GM21717 (cell line): ENCODE data around the gene RRP8.

ENCODE experiments used
- ATAC-seq: cut with Tn5 transposase; IDR thresholded peaks from one replicate; pipeline ENCODE4 v1.9.1; 2021; ENCODE audit warnings: mild to moderate bottlenecking, moderate library complexity; ENCODE audit not compliant: unreplicated experiment

Gene RRP8

DNA sequence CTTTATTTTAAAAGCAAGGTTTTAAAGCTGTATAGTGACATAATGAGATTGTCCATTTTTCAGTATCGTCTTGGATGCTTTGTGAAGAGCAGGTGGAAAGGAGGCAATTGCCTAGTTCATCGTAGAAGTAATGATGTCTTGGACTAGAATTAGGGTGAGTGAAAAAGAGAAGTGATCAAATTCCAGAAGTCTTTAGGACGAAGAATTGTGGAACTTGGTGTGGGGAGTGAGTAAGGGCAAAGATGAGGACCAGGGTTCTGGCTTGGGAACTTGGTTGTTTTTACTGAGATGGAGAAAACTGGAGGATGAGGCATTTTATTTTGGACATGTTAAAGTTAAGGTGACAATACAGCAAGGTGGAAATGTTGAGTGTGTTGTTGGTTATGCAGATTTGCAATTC, 1.4 kb upstream of the RRP8 start:
- no peak for ATAC-seq

DNA sequence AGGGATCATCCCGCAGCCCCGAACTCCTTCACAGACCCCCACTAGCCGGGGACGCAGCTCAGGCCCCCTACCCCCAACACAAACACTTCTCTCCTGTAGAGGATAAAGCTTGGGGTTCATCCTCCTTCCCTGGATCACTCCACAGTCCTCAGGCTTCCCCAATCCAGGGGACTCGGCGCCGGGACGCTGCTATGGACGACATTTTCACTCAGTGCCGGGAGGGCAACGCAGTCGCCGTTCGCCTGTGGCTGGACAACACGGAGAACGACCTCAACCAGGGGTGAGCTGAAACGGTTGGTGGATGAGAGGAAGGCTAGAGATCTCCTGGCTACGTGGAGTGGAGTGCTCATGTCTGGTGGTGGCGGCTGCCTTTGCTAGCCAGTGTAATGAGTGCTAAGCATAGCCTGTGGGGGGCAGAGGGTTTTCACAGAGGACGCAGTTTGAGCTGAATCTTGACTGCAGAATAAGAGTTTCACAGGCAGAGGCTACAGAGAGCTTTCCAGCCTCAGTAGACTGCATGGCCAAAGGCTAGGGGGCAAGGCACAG, 738 bp upstream of the RRP8 start:
- ATAC-seq: peak; percentile 45

DNA sequence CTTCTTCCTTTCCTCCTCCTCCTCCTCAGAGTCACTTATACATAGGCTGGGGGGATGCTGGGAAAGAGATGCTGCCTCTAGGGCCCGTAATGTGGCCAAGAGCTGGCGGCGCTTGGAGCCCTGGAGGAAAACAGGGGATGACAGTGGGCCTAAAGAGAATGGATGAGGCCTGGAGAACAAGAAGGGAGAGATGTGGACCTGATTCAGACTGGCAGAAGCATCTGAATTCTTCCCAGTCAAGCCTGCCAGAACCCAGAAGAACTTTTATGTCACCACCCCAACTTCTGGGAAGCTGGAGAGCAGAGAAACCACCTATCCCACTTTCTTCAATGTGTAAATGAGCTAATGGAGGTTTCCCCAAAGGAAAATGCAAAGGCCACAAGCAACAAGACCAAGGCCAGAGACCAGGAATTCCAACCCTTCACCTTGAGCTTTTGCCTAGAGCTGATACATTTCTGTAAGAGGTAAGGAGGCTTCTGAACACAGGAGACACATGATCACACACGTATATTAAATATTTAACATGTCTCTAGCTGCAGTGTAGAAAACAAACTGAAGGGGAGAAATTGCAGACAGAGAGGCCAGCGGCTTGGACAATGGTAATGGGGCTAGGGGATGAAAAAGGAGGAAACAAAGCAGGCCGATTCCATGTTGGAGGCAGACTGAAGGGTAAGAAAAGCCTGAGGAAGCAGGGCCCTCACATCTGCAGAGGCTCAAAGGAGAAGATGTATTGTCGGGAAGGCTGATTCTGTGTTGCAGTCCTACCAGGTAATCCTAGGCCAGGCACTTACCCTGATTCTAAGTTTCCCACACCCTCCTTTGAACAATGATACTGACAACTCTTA, 1.1 kb downstream of the RRP8 start:
- ATAC-seq: no peak

DNA sequence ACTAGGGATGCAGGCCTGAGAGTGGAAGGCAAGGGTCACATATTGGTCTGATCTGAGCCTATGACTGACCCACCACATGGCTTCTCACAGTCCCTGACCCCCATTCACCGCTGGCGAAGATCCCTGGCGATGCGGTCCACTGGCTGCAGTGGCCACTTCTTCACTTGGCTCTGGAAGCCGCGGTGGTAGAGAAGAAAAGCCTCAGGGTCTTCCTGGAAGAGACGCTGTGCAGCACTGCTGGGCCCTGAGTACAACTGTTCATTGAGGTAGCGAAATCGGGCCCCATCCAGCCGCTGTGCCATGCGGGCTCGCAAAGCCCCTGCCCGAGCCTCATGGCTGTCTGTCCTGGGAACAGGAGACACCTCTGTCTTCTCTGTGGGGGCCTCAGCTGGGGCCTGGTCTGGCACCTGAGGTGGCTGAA, 2.4 kb downstream of the RRP8 start:
- no peak for ATAC-seq

DNA sequence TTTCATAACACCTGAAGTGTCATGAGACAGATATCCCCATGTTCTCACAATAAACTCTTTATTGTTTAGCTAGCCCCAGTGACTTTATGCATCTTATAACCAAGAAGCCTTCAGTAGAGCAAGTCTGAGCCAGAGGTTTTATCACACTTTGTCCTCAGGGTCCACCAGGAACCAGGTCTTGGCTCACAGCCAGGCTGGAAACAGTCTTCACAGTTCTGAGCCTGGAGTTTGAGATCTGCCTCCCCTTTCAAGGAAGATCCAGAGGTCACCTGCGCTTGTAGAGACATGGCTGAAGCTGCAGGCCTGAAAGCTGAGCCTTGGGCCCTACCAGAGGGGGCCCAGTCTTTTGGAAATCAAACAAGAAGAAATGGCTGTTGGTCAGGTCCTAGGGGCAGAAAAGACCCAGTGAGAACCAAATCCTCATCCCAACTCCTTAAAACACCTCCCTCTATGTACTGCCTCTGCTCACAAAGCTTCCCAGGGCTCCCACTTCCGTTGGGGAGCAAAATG, 3.5 kb downstream of the RRP8 start:
- ATAC-seq: no peak

DNA sequence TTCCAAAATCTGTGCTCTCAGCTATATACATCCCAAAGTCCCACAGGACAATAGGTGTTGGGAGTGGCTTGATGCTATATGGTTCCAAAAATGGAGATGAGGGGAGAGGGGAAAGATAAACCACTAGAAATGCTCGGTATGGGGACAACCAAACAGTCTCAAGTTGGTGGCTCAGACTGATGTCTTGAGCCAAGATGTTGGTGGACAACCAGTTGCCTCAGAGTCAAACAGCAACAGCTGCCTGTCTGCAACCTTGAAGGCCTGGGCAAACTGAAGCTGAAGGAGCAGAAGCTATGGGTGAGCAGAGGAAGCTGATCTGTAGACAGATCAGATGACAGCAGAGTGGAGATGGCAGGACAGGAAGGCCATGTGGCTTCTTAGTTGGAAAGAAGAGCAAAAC, 4.0 kb downstream of the RRP8 start:
- ATAC-seq: no peak

DNA sequence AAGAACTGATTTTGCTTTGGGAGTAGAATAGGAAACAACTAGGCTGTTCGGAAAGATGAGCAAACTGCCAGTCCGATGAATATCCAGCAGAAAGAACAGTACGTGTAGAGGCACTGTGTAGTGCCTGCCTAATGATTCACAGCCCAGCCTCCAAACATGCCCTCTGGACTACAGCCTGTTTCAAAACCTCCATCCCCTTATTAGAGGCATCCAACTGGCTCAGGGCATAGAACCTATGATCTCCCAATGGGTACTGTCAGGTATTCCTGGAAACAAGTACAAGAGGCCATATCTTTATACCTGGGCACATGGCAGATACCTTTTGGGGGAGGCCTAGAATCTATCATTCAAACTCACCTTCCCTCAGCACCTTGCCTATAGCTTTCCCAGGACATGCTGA, 4.9 kb downstream of the RRP8 start:
- no peak for ATAC-seq

DNA sequence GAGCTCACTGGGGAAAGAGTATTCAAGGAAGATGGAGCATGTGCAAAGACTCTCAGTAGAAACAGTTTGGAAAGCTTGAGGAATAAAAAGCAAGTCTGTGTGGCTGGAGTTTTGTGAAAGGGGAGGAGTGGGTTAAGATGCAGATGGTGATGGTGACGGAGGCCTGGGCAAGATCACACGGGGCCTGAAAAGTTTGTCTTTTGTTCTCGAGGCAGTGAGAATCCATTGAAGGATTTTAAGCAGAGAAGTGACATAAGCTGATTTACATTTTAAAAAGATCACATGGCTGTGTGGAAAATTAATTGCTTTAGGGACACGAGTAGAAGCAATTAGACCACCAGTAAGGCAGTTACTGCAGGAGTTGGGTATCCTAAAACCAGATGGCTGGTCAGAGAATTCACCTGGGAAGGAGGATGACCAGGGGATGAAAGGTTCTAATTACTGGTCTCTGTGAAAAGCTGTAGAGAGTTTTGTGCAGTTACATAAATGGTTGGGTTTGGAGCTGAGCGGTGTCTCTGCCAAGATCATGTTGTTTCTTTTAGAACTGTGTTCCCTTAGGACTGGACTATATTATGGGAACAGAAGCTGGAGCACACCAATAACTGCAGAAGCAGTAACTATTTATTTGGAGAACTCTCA, 7.1 kb downstream of the RRP8 start:
- ATAC-seq: no peak

DNA sequence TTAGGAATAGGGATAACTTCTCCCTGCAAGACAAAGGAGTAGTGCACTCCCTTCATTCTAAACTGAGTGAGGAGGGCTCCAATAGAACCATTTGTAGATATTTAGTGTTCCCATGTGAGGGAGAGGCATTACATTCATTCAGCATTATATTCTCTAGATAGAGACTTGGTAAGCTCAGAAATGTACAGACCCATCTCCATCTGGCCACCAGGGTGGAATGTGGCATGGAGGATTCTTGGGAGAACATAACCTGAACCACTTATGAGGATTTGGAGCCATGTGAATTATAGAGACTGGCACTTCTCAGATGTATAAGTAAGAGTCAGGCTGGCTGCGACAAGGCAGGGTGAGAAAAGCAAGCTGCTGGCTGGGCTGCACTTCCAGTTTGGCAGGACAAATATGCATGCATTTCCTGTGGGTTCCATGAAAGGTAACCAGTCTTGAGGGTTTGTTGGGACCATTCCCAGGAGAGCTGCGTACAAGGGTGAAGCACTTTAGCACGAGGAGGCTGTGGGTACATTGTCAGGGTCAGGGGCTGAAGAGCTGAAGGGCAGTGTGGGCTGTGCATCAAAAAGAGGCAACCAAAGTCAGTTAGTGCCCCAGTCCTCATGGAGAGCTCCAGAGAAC, 9.2 kb downstream of the RRP8 start:
- ATAC-seq: no peak

DNA sequence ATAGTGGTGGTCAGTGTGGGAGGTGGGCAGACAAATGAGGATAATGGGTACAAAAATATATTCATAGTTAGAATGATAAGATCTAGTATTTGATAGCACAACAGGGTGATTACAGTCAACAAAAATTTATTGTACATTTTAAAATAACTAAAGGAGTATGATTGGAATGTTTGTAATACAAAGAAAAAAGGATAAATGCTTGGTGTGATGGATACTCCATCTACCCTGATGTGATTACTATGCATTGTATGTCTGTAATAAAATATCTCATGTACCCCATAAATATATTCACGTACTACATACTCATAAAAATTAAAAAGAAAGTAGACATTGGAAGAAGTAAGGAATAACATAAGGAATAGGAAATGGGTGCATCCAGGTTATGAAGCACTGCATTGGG, 15.4 kb downstream of the RRP8 start:
- ATAC-seq: no peak

DNA sequence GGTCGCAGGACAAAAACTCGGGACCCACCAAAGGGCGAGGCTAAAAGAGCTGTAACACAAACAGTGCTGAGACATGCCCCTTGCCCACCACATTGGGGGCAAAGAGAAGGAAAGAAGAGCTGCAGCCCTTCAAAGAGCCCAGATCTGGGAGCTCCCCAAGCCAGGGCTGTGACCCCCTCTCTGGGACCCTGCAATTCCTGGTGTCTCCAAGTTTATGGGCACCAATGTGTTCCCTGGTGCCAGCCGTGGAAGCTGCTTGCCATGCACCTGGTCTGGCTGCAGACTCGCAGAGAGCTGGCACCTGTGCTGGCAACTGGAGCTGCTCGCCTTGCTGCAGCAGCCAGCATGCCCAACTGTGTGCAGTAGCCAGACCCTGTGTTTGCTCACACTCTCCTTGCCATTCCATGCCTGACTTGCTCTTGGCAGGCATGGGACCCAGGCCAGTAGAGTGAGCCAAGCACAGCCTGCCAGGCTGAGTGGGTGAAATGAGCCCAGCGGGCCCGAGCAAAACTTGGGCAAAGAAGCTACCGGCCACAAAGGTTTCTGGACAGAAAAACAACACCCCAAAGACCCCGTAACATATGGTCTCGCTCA, 16.0 kb downstream of the RRP8 start:
- ATAC-seq: no peak

DNA sequence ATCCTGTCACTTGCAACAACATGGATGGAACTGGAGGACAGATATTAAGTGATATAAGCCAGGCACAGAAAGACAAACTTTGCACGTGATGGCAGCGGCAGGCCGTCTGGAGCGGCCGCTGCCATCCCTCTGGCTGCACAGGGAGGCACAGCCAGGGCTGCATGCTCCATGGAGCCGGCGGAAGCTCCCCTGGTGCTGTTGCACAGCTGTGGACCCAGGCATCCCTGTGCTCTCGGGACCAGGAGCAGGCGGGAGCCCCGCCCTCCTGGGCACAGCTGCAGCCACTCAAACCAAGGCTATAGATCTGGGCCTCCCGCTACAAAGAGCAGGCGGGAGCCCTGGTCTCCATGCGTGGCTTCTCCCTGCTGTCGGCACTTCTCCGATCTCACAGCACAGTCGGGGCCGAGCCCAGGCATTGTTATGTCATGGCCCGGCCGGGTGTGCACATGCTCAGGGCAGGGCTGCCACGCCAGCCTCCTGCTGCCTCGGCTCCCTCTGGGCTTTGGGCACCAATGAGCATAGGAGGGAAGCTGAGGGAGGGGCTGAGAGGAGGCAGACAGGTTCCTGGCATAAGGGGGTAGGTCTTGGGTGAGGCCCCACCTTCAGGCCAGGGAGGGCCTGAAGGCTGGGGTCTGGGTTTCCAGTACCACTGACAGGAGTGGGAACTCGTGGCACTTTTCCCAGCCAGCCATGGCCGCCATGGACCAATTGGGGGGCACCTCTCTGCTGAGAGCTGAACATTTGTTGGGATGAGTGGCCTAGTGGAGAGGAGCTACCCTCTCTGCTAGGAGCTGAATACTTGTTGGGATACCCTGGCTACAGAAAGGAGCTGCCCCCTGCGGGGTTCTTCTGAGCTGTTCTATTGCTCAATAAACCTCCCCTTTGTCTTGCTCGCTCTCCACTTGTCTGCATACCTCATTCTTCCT, 16.7 kb downstream of the RRP8 start:
- no peak for ATAC-seq

DNA sequence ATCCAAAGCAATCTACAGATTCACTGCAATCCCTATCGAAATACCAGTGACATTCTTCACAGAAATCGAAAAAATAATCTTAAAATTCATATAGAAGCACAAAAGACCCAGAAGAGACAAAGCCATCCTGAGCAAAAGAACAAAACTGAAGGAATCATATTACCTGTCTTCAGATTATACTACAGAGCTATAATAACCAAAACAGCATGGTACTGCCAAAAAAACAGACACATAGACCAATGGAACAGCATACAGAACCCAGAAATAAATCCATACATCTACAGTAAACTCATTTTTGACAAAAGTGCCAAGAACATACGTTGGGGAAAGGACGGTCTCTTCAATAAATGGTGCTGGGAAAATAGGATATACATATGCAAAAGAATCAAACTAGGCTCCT, 18.9 kb downstream of the RRP8 start:
- ATAC-seq: no peak

DNA sequence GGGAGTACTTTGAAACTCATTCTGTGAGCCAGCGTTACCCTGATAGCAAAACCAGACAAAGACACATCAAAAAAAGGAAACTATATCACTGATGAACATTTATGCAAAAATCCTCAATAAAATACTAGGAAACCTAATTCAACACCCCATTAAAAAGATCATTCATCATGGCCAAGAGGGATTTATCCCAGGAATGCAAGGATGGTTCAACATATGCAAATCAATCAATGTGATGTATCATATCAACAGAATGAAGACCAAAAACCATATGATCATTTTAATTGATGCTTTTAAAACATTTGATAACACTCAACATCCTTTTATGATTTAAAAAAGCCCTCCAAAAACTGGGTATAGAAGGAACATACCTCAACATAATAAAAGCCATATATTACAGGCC, 19.8 kb downstream of the RRP8 start:
- no peak for ATAC-seq

DNA sequence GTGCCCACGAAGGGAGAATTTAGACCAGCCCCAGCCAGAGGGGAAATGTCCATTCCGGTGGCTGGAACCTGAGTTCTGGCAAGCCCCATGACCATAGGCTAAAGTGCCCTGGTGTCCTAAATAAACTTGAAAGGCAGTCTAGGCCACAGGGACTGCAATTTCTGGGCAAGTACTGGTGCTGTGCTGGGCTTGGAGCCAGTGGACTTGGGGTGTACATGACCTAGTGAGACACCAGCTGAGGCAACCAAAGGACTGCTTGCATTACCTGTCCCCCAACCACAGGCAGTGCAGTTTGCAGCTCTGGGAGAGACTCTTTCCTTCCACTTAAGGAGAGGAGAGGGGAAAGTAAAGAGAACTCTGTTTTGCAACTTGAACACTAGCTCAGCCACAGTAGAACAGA, 23.7 kb downstream of the RRP8 start:
- no peak for ATAC-seq

DNA sequence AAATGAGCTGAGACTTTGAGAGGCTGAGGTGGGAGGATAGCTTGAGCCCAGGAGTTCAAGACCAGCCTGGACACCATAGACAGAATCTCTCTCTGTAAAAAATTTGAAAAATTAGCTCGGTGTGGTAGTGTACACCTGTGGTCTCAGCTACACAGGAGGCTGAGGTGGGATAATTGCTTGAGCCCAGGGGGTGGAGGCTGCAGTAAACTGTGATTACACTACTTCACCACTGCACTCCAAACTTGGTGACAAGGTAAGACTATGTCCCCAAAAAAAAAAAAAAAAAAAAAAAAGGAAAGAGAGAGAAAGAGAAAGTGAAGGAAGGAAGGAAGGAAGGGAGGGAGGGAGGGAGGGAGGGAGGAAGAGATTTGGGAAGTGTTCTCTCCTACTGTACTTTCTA, 25.3 kb downstream of the RRP8 start:
- ATAC-seq: no peak

DNA sequence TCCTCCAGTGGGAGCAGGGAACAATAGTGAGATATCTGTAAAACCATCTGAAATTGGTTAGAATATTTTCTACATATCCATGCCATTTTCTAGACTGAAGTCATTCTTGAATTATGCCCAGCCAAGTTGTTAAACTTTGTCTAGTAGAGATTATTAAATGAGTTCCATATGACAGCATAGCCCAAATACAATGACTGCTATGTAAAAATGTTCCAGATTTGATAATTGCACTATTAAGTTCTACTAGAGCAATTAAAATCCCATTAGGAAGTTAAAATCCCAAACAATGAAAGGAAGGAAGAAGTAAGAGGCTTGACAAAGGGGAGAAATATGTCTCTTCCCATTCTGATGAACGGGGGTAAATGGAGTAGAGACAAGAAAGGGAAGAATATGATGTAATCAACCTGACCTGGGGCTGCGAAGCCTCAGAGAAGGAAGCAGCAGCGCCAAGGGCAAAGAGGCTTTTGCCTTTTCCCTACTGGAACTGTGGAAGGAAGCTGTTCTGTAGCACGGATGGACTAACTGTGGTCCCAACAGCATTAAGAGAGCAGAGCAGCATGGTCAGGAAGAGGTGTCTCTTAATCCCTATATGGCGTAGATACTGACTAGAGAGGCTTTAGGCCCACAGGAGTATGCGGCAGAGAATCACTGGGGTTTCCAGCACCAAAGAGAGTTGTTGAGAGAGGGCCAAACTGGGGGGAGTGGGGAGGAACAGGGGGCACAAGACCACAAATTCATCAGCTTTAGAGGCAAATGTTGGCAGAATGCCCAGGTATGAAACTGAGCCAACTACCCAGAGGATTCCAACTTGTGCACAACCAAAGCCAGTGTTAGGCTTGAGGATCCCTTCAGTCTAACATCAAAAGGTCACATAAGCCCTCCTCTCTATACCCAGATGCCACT, 26.7 kb downstream of the RRP8 start:
- no peak for ATAC-seq

DNA sequence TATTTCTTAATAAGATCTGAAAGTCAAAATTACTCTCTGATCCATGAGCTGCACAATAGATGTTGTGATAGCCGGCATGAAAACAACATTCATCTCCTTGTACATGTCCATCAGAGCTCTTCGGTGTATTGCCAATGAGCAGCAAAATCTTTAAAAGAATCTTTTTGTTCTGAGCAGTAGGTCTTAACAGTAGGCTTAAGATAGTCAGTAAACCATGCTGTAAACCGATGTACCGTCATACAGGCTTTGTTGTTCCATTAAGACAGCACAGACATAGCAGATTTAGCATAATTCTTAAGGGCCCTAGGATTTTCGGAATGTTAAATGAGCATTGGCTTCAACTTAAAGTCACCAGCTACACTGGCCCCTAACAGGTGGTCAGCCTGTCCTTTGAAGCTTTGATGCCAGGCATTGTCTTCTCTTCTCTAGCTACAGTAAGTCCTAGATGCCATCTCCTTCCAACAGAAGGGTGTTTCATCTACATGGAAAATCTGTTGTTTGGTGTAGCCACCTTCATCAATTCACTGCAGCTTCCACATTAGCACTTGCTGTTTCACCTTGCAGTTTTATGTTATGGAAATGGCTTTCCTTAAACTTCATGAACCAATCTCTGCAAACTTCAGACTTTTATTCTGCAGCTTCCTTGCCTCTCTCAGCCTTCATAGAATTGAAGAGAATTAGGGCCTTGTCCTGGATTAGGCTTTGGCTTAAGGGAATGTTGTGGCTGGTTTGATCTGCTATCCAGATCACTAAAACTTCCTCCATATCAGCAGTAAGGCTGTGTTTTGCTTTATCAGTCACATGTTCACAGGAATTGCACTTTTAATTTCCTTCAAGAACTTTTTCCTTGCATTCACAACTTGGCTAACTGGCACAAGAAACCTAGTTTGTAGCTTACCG, 28.4 kb downstream of the RRP8 start:
- no peak for ATAC-seq
